Retinal pigment epithelial cell (primary cell): ENCODE measurements around the gene CNGA3.

Source experiments
- DNase-seq: peaks from one replicate; pipeline ENCODE4 v3.0.0-alpha.2; 2010; ENCODE audit warnings: low read depth
- H3K4me3 ChIP-seq: 2 replicates; pipeline ENCODE4 v1.5.1; 2011; ENCODE audit warnings: mild to moderate bottlenecking, low read length, control low read depth, moderate library complexity
- CTCF ChIP-seq: conservative IDR thresholded peaks from 2 replicates; pipeline ENCODE4 v1.5.1; 2011; ENCODE audit warnings: low read depth, low read length, control low read depth, inconsistent platforms

The CNGA3 gene

GRCh38 chr2:98333922-98334321, 12.3 kb upstream of the CNGA3 start:
- no peak overlapping the region for H3K4me3 ChIP-seq
- TF ChIP-seq CTCF, result no peak
- no peak for DNase-seq

- no peak for TF ChIP-seq CTCF
- no peak overlapping the region for H3K4me3 ChIP-seq
- peak; percentile 70 for DNase-seq
These were observed 11.7 kb upstream of the CNGA3 start for GRCh38 chr2:98334439-98335078.

GRCh38 chr2:98335271-98335670, 11.0 kb upstream of the CNGA3 start:
- H3K4me3 ChIP-seq, result no peak overlapping the region
- DNase-seq, result no peak
- TF ChIP-seq CTCF, result no peak

- DNase-seq, result no peak
- TF ChIP-seq CTCF, result no peak
- no peak overlapping the region for H3K4me3 ChIP-seq
These were observed 5.0 kb upstream of the CNGA3 start for GRCh38 chr2:98341241-98341640.

GRCh38 chr2:98343285-98343684, 3.0 kb upstream of the CNGA3 start:
- no peak overlapping the region for H3K4me3 ChIP-seq
- no peak for TF ChIP-seq CTCF
- DNase-seq, result no peak

GRCh38 chr2:98347298-98348065, 1.2 kb downstream of the CNGA3 start:
- no peak for DNase-seq
- no peak for TF ChIP-seq CTCF
- no peak overlapping the region for H3K4me3 ChIP-seq

GRCh38 chr2:98348066-98348561, 1.9 kb downstream of the CNGA3 start:
- TF ChIP-seq CTCF, result no peak
- no peak for DNase-seq
- no peak overlapping the region for H3K4me3 ChIP-seq
